Measurements from ENCODE around the gene WNT9A. TPM values are rescaled to one million over a fixed set of nuclear protein-coding genes. Genes with fewer than 3 reads are reported as not detected.

Gene WNT9A
- total RNA-seq, 2 donors from 2014 or later: 1.2 to 7.9 TPM

DNA sequence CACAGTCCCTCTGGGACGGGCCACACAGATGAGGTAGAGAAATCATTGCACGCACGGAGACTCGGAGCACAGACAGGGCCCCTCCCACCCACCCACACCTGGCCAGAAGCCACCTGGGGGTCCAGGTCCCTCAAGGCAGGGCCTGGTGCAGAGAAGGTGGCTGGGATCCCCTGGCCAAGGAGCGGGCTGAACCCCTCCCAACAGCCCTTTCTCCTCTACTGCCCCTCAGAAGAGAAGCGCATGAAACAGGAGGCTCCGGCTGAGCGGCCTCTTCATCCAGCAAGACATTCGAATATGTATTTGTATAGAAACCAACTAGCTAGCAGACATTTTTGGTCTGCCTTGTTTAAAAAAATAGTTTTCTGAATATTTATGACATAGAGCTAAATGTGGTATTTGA, 29.0 kb downstream of the WNT9A start:
- DNase-seq (ENCODE audit: low spot score) (no peak), ATAC-seq (ENCODE audit: insufficient number of reproducible peaks, low FRiP score, low read depth) (no peak)
- H3K36me3 ChIP-seq: no peaks in the 10 kb centered on the region
- H3K4me3 ChIP-seq: no peak overlapping the region
- H3K4me1 ChIP-seq (ENCODE audit: control insufficient read depth in 1 of 2, low read depth in 2 of 2): no peaks in the 10 kb centered on the region
- no peaks in the 10 kb centered on the region for H3K27me3 ChIP-seq (replicated peaks; ENCODE audit: insufficient read depth)
- no peak overlapping the region for H3K27ac ChIP-seq
- TF ChIP-seq, protein P1, sequence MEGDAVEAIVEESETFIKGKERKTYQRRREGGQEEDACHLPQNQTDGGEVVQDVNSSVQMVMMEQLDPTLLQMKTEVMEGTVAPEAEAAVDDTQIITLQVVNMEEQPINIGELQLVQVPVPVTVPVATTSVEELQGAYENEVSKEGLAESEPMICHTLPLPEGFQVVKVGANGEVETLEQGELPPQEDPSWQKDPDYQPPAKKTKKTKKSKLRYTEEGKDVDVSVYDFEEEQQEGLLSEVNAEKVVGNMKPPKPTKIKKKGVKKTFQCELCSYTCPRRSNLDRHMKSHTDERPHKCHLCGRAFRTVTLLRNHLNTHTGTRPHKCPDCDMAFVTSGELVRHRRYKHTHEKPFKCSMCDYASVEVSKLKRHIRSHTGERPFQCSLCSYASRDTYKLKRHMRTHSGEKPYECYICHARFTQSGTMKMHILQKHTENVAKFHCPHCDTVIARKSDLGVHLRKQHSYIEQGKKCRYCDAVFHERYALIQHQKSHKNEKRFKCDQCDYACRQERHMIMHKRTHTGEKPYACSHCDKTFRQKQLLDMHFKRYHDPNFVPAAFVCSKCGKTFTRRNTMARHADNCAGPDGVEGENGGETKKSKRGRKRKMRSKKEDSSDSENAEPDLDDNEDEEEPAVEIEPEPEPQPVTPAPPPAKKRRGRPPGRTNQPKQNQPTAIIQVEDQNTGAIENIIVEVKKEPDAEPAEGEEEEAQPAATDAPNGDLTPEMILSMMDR (IDR thresholded peaks at IDR 0.05): no peak
- H3K9me3 ChIP-seq: no peaks in the 10 kb centered on the region

DNA sequence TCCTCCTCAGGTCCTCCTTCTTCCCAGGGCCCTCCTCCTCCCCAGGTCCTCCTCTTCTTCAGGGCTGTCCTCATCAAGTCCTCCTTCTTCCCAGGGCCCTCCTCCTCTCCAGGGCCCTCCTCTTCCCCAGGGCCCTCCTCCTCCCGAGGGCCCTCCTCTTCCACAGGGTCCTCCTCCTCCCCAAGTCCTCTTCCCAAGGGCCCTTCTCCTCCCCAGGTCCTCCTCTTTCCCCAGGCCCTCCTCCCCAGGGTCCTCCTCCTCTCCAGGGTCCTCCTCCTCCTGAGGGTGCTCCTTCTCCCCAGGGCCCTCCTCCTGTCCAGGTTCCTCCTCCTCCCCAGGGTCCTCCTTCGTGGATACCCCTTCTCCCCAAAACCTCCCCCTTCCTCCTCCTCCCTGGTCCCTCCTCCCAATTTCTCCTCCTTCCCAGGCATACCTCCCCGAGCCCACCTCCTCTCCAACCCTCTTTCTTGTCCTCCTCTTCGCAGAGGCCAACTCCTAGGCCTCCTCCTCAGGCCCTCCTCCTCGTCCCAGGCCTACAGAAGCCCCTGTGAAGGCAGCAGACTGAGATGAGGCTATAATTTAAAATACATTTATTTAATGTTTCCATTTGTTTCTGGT, 29.5 kb downstream of the WNT9A start:
- Histone ChIP-seq H3K9me3 (no peaks in the 10 kb centered on the region), H3K36me3 (no peaks in the 10 kb centered on the region), H3K27me3 (replicated peaks; ENCODE audit: insufficient read depth) (no peaks in the 10 kb centered on the region), H3K4me3 (no peak overlapping the region), H3K4me1 (ENCODE audit: control insufficient read depth in 1 of 2, low read depth in 2 of 2) (no peaks in the 10 kb centered on the region), H3K27ac (no peak overlapping the region)
- DNase-seq (ENCODE audit: low spot score) (no peak), ATAC-seq (ENCODE audit: insufficient number of reproducible peaks, low FRiP score, low read depth) (no peak)
- TF ChIP-seq, protein P1 (IDR thresholded peaks at IDR 0.05): no peak

DNA sequence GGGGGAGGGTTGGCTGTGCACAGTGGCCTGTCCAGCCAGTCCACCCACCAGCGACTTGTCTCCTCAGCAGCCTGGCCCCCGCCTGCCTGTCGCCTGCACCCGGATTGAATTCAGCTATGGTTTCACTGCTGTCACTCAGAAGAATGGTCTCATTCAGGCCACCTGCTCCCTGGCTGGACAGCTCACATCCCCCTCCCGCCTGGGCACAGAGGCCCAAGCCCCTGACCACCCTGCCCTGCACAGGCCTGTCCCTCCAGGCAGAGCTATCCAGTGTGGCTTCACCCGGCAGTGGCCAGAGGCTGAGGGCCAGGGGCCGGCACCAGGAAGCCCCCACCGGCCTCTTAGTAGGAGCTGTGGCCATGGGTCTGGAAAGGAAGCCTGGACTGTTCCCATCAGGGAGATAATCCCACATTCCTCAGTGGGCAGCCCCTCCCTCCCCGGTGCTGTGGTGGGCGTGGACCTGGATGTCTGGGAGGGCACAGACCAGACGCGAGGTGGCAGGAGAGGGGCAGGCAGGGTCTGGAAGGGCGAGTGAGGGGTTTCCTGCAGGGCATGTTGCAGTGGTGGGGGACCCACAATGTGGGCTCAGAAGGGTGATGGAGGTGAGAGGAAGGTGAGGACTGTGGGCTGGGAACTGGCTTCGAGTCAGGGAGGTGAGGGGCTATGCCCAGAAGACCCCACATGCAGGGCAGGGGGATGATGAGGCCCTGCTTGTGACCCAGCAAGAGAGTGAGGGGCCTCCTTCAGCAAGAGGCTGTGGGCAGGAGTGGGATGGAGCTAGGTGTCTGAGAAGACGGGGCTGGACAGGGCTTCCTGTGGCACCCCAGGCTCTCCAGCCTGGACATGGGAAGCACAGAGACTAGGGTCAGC, 30.4 kb downstream of the WNT9A start:
- H3K36me3 ChIP-seq: no peaks in the 10 kb centered on the region
- ATAC-seq (ENCODE audit: insufficient number of reproducible peaks, low FRiP score, low read depth) (no peak), DNase-seq (ENCODE audit: low spot score) (no peak)
- no peak overlapping the region for H3K27ac ChIP-seq
- H3K27me3 ChIP-seq (replicated peaks; ENCODE audit: insufficient read depth): no peaks in the 10 kb centered on the region
- no peaks in the 10 kb centered on the region for H3K4me1 ChIP-seq (ENCODE audit: control insufficient read depth in 1 of 2, low read depth in 2 of 2)
- TF ChIP-seq, protein P1 (IDR thresholded peaks at IDR 0.05): no peak
- no peak overlapping the region for H3K4me3 ChIP-seq
- no peaks in the 10 kb centered on the region for H3K9me3 ChIP-seq

DNA sequence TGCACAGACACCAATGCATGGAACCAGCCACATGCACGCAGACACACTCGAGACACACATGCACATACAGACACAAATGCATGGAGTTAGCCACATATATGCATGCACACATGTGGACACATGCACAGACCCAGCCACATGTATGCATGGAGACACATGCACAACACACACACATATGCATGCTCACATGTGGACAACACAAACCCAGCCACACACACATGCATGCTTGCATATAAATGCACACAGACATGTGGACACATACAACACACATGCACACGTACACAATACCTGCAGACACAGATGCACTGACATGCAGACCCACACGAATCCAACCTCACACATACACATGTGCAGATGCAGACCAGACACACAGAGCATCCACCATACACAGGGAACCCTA, 31.1 kb downstream of the WNT9A start:
- TF ChIP-seq, protein P1 (IDR thresholded peaks at IDR 0.05): no peak

More for the DNA sequence above, 31.1 kb downstream of the WNT9A start:
- Histone ChIP-seq H3K27me3 (replicated peaks; ENCODE audit: insufficient read depth) (no peaks in the 10 kb centered on the region), H3K4me3 (no peak overlapping the region), H3K9me3 (no peaks in the 10 kb centered on the region), H3K4me1 (ENCODE audit: control insufficient read depth in 1 of 2, low read depth in 2 of 2) (no peaks in the 10 kb centered on the region), H3K27ac (no peak overlapping the region), H3K36me3 (no peaks in the 10 kb centered on the region)
- no peak for DNase-seq (ENCODE audit: low spot score)
- ATAC-seq (ENCODE audit: insufficient number of reproducible peaks, low FRiP score, low read depth): no peak
